HL-60 (cell line): Measurements from ENCODE around the gene CYP2R1.

Experiments used
- DNase-seq, 2 experiments: peaks; one replicate each; pipeline ENCODE4 v3.0.0-alpha.2; 2010 to 2020; ENCODE audit warnings: low read depth in 1 of 2, low spot score in 1 of 2
- H3K27ac ChIP-seq: fragments of 250-450 bp; sonication (Bioruptor Pico); replicated peaks from 2 replicates; pipeline ENCODE4 v1.5.1; 2020; ENCODE audit warnings: mild to moderate bottlenecking, moderate library complexity
- H3K27me3 ChIP-seq: fragments of 250-450 bp; sonication (Bioruptor Pico); 2 replicates; pipeline ENCODE4 v1.5.1; 2021; ENCODE audit warnings: mild to moderate bottlenecking, moderate library complexity; ENCODE audit not compliant: insufficient read depth, poor library complexity, severe bottlenecking
- H3K4me3 ChIP-seq: replicated peaks from 2 replicates; pipeline ENCODE4 v1.5.1; 2011; ENCODE audit warnings: mild to moderate bottlenecking, control low read depth, low read length; ENCODE audit not compliant: insufficient read depth
- GABPA ChIP-seq: IDR thresholded peaks from 2 replicates; pipeline ENCODE4 v1.6.1; 2012; ENCODE audit warnings: low read depth
- POLR2AphosphoS5 ChIP-seq: IDR thresholded peaks from 2 replicates; pipeline ENCODE4 v1.6.1; 2012; ENCODE audit warnings: low read depth
- REST ChIP-seq: IDR thresholded peaks from 2 replicates; pipeline ENCODE4 v1.6.1; 2012; ENCODE audit warnings: low read depth; ENCODE audit not compliant: insufficient replicate concordance
- SPI1 ChIP-seq: IDR thresholded peaks from 2 replicates; pipeline ENCODE4 v1.6.1; 2012; ENCODE audit warnings: low read depth, mild to moderate bottlenecking, borderline replicate concordance
- TF ChIP-seq, protein P1 (sequence below): IDR thresholded peaks from one replicate; pipeline ENCODE4 v1.5.1; 2011; ENCODE audit warnings: low read length, control low read depth, inconsistent platforms; ENCODE audit not compliant: insufficient read depth

CYP2R1 gene

GRCh38 chr11:14857621-14858020, 34.4 kb downstream of the CYP2R1 start:
- Histone ChIP-seq H3K27ac (no peak overlapping the region), H3K27me3 (no peaks in the 10 kb centered on the region), H3K4me3 (no peak overlapping the region)
- DNase-seq, result no peak
- TF ChIP-seq SPI1 (no peak), GABPA (no peak), REST (no peak), POLR2AphosphoS5 (no peak)
- TF ChIP-seq, protein P1, sequence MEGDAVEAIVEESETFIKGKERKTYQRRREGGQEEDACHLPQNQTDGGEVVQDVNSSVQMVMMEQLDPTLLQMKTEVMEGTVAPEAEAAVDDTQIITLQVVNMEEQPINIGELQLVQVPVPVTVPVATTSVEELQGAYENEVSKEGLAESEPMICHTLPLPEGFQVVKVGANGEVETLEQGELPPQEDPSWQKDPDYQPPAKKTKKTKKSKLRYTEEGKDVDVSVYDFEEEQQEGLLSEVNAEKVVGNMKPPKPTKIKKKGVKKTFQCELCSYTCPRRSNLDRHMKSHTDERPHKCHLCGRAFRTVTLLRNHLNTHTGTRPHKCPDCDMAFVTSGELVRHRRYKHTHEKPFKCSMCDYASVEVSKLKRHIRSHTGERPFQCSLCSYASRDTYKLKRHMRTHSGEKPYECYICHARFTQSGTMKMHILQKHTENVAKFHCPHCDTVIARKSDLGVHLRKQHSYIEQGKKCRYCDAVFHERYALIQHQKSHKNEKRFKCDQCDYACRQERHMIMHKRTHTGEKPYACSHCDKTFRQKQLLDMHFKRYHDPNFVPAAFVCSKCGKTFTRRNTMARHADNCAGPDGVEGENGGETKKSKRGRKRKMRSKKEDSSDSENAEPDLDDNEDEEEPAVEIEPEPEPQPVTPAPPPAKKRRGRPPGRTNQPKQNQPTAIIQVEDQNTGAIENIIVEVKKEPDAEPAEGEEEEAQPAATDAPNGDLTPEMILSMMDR, result no peak

- H3K27ac ChIP-seq, result no peak overlapping the region
- TF ChIP-seq, protein P1, result no peak
- TF ChIP-seq POLR2AphosphoS5 (no peak), SPI1 (no peak), REST (no peak), GABPA (no peak)
- no peaks in the 10 kb centered on the region for H3K27me3 ChIP-seq
- no peak for DNase-seq
- no peak overlapping the region for H3K4me3 ChIP-seq
These were observed 36.1 kb downstream of the CYP2R1 start for GRCh38 chr11:14855890-14856289.

- H3K27me3 ChIP-seq, result no peaks in the 10 kb centered on the region
- no peak overlapping the region for H3K27ac ChIP-seq
- no peak for DNase-seq
- no peak for TF ChIP-seq REST
- no peak for TF ChIP-seq GABPA
- TF ChIP-seq POLR2AphosphoS5, result no peak
- no peak for TF ChIP-seq SPI1
- TF ChIP-seq, protein P1, result no peak
- H3K4me3 ChIP-seq, result no peak overlapping the region
These were observed 38.0 kb downstream of the CYP2R1 start for GRCh38 chr11:14854057-14854456.
